Measurements from ENCODE around the gene PREPL. TPM values are rescaled to one million over a fixed set of nuclear protein-coding genes. Genes with fewer than 3 reads are reported as not detected.

Gene PREPL
- total RNA-seq, 2 donors from 2014 or later: 24.4 to 46.5 TPM

DNA sequence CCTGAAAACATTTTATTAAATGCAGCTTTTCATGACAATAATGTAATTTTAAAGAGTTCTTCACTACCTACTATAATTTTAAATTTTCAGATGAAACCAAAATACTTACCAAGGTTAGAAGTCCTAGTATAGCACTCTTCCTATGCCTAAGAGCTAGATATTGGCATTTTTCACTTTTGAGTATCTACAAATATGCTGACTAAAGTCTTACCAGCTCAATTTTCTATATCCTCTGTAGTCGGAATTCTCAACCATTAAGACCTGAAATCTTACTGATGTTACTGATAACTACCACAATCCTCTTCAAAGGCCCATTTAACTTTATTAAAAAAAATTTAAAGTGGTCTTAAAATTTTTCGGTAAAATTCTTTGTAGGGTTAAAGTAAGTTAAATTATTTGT lies 32.0 kb downstream of the PREPL start:
- no peak overlapping the region for H3K27ac ChIP-seq
- intact Hi-C loops (cut with DNase I): no loop called here

DNA sequence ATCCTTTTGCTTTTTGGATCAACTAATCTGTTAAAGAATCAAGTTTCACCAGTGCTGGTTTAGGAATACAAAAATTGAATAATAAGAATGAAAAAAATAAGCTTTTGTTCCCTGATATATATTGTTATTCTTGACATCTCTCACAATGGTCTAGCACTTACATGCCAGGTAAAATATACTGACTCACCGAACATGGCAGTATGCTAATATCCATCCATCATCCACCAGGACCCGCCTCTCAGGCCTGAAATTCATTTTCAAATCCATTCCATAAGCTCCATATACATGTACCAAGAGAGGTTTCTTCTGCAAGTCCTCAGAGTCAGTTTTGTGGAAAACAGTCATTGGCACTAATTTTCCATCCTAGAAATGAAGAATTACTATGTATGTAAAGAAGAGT lies 32.5 kb downstream of the PREPL start:
- H3K27ac ChIP-seq: no peak overlapping the region
- no peaks in the 10 kb centered on the region for H3K9me3 ChIP-seq
- no peaks in the 10 kb centered on the region for H3K27me3 ChIP-seq
- TF ChIP-seq POLR2A (IDR thresholded peaks at IDR 0.05): no peak
- TF ChIP-seq, protein P1, sequence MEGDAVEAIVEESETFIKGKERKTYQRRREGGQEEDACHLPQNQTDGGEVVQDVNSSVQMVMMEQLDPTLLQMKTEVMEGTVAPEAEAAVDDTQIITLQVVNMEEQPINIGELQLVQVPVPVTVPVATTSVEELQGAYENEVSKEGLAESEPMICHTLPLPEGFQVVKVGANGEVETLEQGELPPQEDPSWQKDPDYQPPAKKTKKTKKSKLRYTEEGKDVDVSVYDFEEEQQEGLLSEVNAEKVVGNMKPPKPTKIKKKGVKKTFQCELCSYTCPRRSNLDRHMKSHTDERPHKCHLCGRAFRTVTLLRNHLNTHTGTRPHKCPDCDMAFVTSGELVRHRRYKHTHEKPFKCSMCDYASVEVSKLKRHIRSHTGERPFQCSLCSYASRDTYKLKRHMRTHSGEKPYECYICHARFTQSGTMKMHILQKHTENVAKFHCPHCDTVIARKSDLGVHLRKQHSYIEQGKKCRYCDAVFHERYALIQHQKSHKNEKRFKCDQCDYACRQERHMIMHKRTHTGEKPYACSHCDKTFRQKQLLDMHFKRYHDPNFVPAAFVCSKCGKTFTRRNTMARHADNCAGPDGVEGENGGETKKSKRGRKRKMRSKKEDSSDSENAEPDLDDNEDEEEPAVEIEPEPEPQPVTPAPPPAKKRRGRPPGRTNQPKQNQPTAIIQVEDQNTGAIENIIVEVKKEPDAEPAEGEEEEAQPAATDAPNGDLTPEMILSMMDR (IDR thresholded peaks at IDR 0.05): no peak
- H3K36me3 ChIP-seq (replicated peaks in 1 of 2; ENCODE audit: insufficient read depth in 1 of 2, low read depth in 2 of 2): peaks cover 8 to 13% of the 10 kb centered on the region in 2 donors
- WGBS, 2 donors: 90 to 93% methylated on average over 2 of the region's 2 CpGs
- H3K4me1 ChIP-seq: peaks cover 24% of the 10 kb centered on the region
- no peak overlapping the region for H3K4me3 ChIP-seq
- ATAC-seq: no peak
- intact Hi-C loops (cut with DNase I): no loop called here
- DNase-seq: no peak

More for the DNA sequence above, 32.0 kb downstream of the PREPL start:
- Histone ChIP-seq H3K36me3 (replicated peaks in 1 of 2; ENCODE audit: insufficient read depth in 1 of 2, low read depth in 2 of 2) (peaks cover 8 to 13% of the 10 kb centered on the region in 2 donors), H3K4me1 (peaks cover 30% of the 10 kb centered on the region), H3K9me3 (no peaks in the 10 kb centered on the region), H3K4me3 (no peak overlapping the region), H3K27me3 (no peaks in the 10 kb centered on the region)
- no peak for ATAC-seq
- DNase-seq: no peak
- 86 to 89% methylated on average over 2 of the region's 2 CpGs for WGBS, 2 donors
- TF ChIP-seq, protein P1 (IDR thresholded peaks at IDR 0.05): no peak
- TF ChIP-seq POLR2A (IDR thresholded peaks at IDR 0.05): no peak

DNA sequence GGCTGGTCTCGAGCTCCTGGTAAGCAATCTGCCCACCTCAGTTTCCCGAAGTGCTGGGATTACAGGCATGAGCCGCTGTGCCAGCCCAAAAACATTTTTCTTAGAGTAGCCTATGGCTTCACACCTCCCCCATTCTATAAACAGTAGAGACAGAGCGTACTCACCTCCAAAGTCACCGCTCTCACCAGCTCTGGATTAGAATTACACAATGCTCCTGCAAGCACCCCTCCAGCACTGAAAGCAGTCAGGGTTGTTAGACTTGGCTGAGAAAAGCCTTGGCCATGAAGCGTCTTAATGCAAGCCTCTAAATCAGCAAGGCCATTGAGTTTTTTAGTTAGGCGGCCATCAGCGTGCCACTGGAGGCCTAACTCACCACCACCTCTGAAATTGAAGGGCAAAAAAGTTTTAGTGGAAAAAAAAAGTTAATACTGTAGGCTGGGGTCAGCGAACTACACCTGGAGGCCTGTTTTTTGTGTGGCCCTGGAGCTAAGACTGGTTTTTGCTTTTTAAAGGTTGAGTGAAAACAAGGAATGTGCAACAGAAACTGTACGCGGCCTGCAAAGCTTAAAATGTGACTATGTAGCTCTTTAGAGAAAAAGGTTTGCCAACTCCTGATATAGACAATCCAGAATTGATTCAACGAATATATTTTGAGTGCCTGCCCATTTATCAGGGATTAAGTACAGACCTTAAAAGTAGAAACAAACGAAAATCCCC lies 34.6 kb downstream of the PREPL start:
- ATAC-seq (no peak), DNase-seq (no peak)
- H3K9me3 ChIP-seq: no peaks in the 10 kb centered on the region
- TF ChIP-seq, protein P1 (IDR thresholded peaks at IDR 0.05): no peak
- no peak for TF ChIP-seq POLR2A (IDR thresholded peaks at IDR 0.05)
- 82 to 85% methylated on average over 13 of the region's 13 CpGs for WGBS, 2 donors
- intact Hi-C loops (cut with DNase I): no loop called here
- no peaks in the 10 kb centered on the region for H3K27me3 ChIP-seq
- H3K4me3 ChIP-seq: no peak overlapping the region
- peaks cover 21% of the 10 kb centered on the region for H3K4me1 ChIP-seq
- H3K36me3 ChIP-seq (replicated peaks in 1 of 2; ENCODE audit: insufficient read depth in 1 of 2, low read depth in 2 of 2): peaks cover 13 to 22% of the 10 kb centered on the region in 2 donors
- H3K27ac ChIP-seq: no peak overlapping the region

DNA sequence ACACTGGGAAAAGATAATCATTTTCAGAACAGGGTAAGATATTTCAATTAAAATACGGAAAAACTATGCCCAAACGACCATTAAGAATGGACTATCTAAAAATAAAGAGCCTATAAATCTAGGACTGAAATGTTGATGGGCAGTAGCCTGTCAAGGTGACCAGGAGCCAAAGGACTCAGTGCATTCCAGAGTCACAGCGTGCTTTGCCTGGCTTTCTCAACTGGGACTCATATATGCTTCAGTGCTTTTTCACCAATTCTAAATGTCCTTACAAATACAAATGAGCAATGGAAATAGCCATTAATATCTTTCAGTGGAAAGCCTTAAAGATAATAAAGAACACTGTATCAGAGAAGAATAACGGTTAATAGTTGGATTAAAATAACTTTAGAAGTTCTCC lies 35.4 kb downstream of the PREPL start:
- peaks cover 6 to 28% of the 10 kb centered on the region in 2 donors for H3K36me3 ChIP-seq (replicated peaks in 1 of 2; ENCODE audit: insufficient read depth in 1 of 2, low read depth in 2 of 2)
- TF ChIP-seq, protein P1 (IDR thresholded peaks at IDR 0.05): no peak
- no peak for TF ChIP-seq POLR2A (IDR thresholded peaks at IDR 0.05)
- 73 to 79% methylated on average over 4 of the region's 4 CpGs for WGBS, 2 donors
- H3K4me3 ChIP-seq: no peak overlapping the region
- H3K27me3 ChIP-seq: no peaks in the 10 kb centered on the region
- intact Hi-C loops (cut with DNase I): no loop called here
- ATAC-seq (no peak), DNase-seq (no peak)
- H3K4me1 ChIP-seq: peaks cover 20% of the 10 kb centered on the region
- H3K9me3 ChIP-seq: no peaks in the 10 kb centered on the region
- peak overlapping the region in 1 of 4 donors; percentile 16 for H3K27ac ChIP-seq

DNA sequence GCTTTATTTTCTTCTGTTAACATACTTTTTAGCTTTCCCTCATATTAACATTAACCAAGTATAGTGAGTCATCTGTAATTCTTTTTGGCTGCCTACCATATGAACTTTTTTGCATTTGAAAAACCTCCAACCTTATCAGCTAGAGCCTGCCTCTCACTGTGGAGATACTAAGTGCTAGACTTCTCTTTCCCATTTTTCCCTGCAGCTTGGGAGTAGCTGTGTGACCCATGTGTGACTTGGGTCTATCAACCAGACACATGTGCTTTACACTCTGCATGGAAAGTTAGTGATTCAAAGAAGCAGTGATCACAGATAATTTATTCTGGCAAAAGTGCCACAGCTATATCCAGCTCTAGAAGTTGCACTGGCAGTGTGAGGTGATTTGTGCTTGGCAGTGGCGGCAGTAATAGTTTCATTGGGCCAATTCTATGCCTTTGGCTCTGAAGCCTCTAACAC lies 36.3 kb downstream of the PREPL start:
- ATAC-seq: peak; percentile 73
- Histone ChIP-seq H3K27ac (peak overlapping the region; percentile 9 to 73 (median 32)), H3K27me3 (no peaks in the 10 kb centered on the region), H3K4me3 (no peak overlapping the region), H3K36me3 (replicated peaks in 1 of 2; ENCODE audit: insufficient read depth in 1 of 2, low read depth in 2 of 2) (peaks cover 6 to 34% of the 10 kb centered on the region in 2 donors), H3K4me1 (peaks cover 17% of the 10 kb centered on the region), H3K9me3 (no peaks in the 10 kb centered on the region)
- DNase-seq: peak in 3 of 4 donors; percentile 5 to 21 (median 19)
- WGBS, 2 donors: 33 to 70% methylated on average over 1 of the region's 1 CpG
- intact Hi-C loops (cut with DNase I): no loop called here
- TF ChIP-seq, protein P1 (IDR thresholded peaks at IDR 0.05): no peak
- TF ChIP-seq POLR2A (IDR thresholded peaks at IDR 0.05): no peak
